ENCODE results near the gene KREMEN1. TPM values are rescaled to one million over a fixed set of nuclear protein-coding genes. Genes with fewer than 3 reads are reported as not detected.
A peak's percentile ranks its signal among the peaks of the same experiment; 100 is the strongest.

Gene KREMEN1
- total RNA-seq, 1 experiment from 2014 or later = 1.8 TPM

GRCh38 chr22:29096736-29097669 is 24.2 kb downstream of the KREMEN1 start:
- Histone ChIP-seq H3K36me3 (replicated peaks; ENCODE audit: control insufficient read depth, insufficient read depth, low read length) (no peaks in the 10 kb centered on the region), H3K27me3 (ENCODE audit: control insufficient read depth, insufficient read depth, low read length) (no peaks in the 10 kb centered on the region), H3K4me3 (ENCODE audit: insufficient read depth, low read depth, low read length) (no peak overlapping the region)
- DNase-seq = peak; percentile 31

- Histone ChIP-seq H3K27me3 (ENCODE audit: control insufficient read depth, insufficient read depth, low read length) (no peaks in the 10 kb centered on the region), H3K36me3 (replicated peaks; ENCODE audit: control insufficient read depth, insufficient read depth, low read length) (no peaks in the 10 kb centered on the region), H3K4me3 (ENCODE audit: insufficient read depth, low read depth, low read length) (no peak overlapping the region)
- DNase-seq = no peak
These were observed 25.5 kb downstream of the KREMEN1 start for GRCh38 chr22:29098296-29098695.

DNA sequence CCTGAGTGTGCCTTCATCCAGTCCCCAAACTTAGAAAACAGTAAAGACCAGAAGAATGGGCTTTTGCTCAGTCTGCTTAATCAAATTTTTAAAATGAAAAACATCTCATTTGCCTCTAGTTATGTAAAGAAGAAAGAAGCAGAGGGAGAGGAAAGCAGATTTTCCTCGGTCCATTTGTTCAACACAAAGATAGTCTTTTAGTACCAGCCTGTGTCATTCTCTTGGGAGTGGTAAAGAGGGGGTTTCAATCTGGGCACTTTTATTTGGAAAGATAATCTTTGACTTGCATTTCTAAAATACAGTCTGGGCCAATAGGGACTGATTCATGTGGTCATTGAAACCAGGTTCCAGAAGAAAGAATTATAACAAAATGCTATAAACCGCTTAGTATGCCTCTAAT is 29.5 kb downstream of the KREMEN1 start:
- Histone ChIP-seq H3K27me3 (ENCODE audit: control insufficient read depth, insufficient read depth, low read length) (no peaks in the 10 kb centered on the region), H3K36me3 (replicated peaks; ENCODE audit: control insufficient read depth, insufficient read depth, low read length) (no peaks in the 10 kb centered on the region)
- DNase-seq = no peak

DNA sequence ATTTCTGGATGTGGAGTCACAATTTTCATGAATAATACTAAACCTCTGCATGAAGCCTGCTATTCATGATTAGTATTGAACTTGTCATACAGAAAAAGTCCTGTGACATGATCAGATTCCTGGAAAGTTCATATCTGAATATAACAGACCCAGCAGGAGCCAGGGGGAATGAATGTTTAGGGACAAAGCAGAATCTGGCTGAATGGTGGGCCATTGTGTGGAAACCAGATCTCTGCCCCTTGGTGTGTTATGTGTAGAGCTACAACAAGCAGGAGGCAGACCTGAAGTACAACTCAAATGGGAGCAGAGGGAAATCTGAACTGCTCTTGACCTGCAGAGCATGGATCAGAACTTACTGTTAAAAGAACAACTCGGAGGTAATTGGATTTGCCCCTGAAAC is 30.3 kb downstream of the KREMEN1 start:
- H3K36me3 ChIP-seq (replicated peaks; ENCODE audit: control insufficient read depth, insufficient read depth, low read length) = no peaks in the 10 kb centered on the region
- DNase-seq = no peak
- no peak overlapping the region for H3K4me3 ChIP-seq (ENCODE audit: insufficient read depth, low read depth, low read length)
- H3K27me3 ChIP-seq (ENCODE audit: control insufficient read depth, insufficient read depth, low read length) = no peaks in the 10 kb centered on the region

More for the DNA sequence above, 29.5 kb downstream of the KREMEN1 start:
- H3K4me3 ChIP-seq (ENCODE audit: insufficient read depth, low read depth, low read length) = no peak overlapping the region

- DNase-seq = no peak
- no peaks in the 10 kb centered on the region for H3K27me3 ChIP-seq (ENCODE audit: control insufficient read depth, insufficient read depth, low read length)
- no peak overlapping the region for H3K4me3 ChIP-seq (ENCODE audit: insufficient read depth, low read depth, low read length)
- H3K36me3 ChIP-seq (replicated peaks; ENCODE audit: control insufficient read depth, insufficient read depth, low read length) = no peaks in the 10 kb centered on the region
These were observed 32.6 kb downstream of the KREMEN1 start for GRCh38 chr22:29105468-29105867.

DNA sequence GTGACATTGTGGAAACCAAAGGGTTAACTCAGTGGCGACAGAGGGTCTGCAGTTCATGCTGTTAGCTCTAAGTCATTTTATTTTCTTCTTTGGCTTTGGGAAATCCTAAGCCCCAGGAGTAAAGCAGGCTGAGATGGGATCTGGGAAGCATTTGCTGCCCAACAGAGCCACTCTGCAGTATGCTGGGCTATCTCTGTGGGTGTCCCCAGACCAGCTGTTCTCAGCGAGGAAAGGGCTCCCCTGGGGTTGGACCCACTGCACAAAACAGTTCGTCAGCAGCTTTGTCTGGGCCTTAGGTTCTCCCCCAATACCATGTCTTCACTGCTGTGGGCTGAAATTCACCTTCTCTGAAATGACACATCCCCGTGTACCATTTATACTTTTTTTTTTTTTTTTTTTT is 34.0 kb downstream of the KREMEN1 start:
- Histone ChIP-seq H3K36me3 (replicated peaks; ENCODE audit: control insufficient read depth, insufficient read depth, low read length) (no peaks in the 10 kb centered on the region), H3K27me3 (ENCODE audit: control insufficient read depth, insufficient read depth, low read length) (no peaks in the 10 kb centered on the region), H3K4me3 (ENCODE audit: insufficient read depth, low read depth, low read length) (no peak overlapping the region)
- no peak for DNase-seq

DNA sequence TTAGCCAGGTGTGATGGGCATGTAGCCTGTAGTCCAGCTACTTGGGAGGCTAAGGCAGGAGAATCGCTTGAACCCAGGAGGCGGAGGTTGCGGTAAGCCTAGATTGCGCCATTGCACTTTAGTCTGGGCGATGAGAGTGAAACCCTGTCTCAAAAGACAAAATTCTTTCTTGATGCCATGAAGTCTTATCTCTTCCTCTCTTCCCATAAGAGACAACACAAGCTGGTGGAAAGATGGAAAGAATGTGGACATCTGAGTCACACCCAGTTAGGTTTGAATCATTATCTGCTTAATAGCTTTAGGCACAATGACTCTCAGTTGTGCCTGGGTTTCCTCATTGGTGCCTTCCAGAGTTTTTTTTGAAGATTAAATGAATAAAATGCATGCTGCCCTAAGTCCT is 35.3 kb downstream of the KREMEN1 start:
- no peak for DNase-seq
- H3K36me3 ChIP-seq (replicated peaks; ENCODE audit: control insufficient read depth, insufficient read depth, low read length) = no peaks in the 10 kb centered on the region
- no peaks in the 10 kb centered on the region for H3K27me3 ChIP-seq (ENCODE audit: control insufficient read depth, insufficient read depth, low read length)
- no peak overlapping the region for H3K4me3 ChIP-seq (ENCODE audit: insufficient read depth, low read depth, low read length)

- Histone ChIP-seq H3K4me3 (ENCODE audit: insufficient read depth, low read depth, low read length) (no peak overlapping the region), H3K27me3 (ENCODE audit: control insufficient read depth, insufficient read depth, low read length) (no peaks in the 10 kb centered on the region), H3K36me3 (replicated peaks; ENCODE audit: control insufficient read depth, insufficient read depth, low read length) (no peaks in the 10 kb centered on the region)
- no peak for DNase-seq
These were observed 37.0 kb downstream of the KREMEN1 start for GRCh38 chr22:29109822-29110221.

- Histone ChIP-seq H3K4me3 (ENCODE audit: insufficient read depth, low read depth, low read length) (no peak overlapping the region), H3K27me3 (ENCODE audit: control insufficient read depth, insufficient read depth, low read length) (no peaks in the 10 kb centered on the region), H3K36me3 (replicated peaks; ENCODE audit: control insufficient read depth, insufficient read depth, low read length) (no peaks in the 10 kb centered on the region)
- no peak for DNase-seq
These were observed 38.1 kb downstream of the KREMEN1 start for GRCh38 chr22:29110946-29111345.

DNA sequence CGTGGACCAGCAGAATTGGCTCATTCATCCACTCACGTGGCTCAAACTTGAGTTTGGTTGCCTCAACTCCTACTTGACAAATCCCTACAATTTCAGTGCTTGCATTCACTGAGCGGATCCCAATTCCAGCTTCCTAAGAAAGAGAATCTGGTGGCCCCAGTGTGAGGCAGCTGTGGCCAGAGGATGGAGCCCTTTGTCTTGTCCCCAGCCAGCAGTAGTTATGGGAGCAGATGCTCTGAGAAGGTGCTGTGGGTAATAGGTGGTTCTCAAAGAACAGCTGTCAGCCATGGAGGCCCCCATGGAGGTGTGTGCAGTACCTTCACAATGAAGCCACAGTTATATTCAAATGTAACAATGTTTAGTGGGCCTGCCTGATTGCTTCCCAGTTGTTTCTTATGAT is 39.3 kb downstream of the KREMEN1 start:
- Histone ChIP-seq H3K27me3 (ENCODE audit: control insufficient read depth, insufficient read depth, low read length) (no peaks in the 10 kb centered on the region), H3K4me3 (ENCODE audit: insufficient read depth, low read depth, low read length) (no peak overlapping the region), H3K36me3 (replicated peaks; ENCODE audit: control insufficient read depth, insufficient read depth, low read length) (no peaks in the 10 kb centered on the region)
- peak; percentile 56 for DNase-seq

GRCh38 chr22:29112681-29113080 is 39.8 kb downstream of the KREMEN1 start:
- no peaks in the 10 kb centered on the region for H3K36me3 ChIP-seq (replicated peaks; ENCODE audit: control insufficient read depth, insufficient read depth, low read length)
- no peak overlapping the region for H3K4me3 ChIP-seq (ENCODE audit: insufficient read depth, low read depth, low read length)
- no peaks in the 10 kb centered on the region for H3K27me3 ChIP-seq (ENCODE audit: control insufficient read depth, insufficient read depth, low read length)
- no peak for DNase-seq

- no peaks in the 10 kb centered on the region for H3K36me3 ChIP-seq (replicated peaks; ENCODE audit: control insufficient read depth, insufficient read depth, low read length)
- no peak overlapping the region for H3K4me3 ChIP-seq (ENCODE audit: insufficient read depth, low read depth, low read length)
- no peak for DNase-seq
- H3K27me3 ChIP-seq (ENCODE audit: control insufficient read depth, insufficient read depth, low read length) = no peaks in the 10 kb centered on the region
These were observed 40.5 kb downstream of the KREMEN1 start for GRCh38 chr22:29113319-29113718.

- Histone ChIP-seq H3K27me3 (ENCODE audit: control insufficient read depth, insufficient read depth, low read length) (no peaks in the 10 kb centered on the region), H3K36me3 (replicated peaks; ENCODE audit: control insufficient read depth, insufficient read depth, low read length) (no peaks in the 10 kb centered on the region), H3K4me3 (ENCODE audit: insufficient read depth, low read depth, low read length) (no peak overlapping the region)
- DNase-seq = no peak
These were observed 41.6 kb downstream of the KREMEN1 start for GRCh38 chr22:29114392-29114791.

GRCh38 chr22:29115682-29116288 is 43.0 kb downstream of the KREMEN1 start:
- Histone ChIP-seq H3K27me3 (ENCODE audit: control insufficient read depth, insufficient read depth, low read length) (no peaks in the 10 kb centered on the region), H3K4me3 (ENCODE audit: insufficient read depth, low read depth, low read length) (no peak overlapping the region), H3K36me3 (replicated peaks; ENCODE audit: control insufficient read depth, insufficient read depth, low read length) (no peaks in the 10 kb centered on the region)
- DNase-seq = no peak

DNA sequence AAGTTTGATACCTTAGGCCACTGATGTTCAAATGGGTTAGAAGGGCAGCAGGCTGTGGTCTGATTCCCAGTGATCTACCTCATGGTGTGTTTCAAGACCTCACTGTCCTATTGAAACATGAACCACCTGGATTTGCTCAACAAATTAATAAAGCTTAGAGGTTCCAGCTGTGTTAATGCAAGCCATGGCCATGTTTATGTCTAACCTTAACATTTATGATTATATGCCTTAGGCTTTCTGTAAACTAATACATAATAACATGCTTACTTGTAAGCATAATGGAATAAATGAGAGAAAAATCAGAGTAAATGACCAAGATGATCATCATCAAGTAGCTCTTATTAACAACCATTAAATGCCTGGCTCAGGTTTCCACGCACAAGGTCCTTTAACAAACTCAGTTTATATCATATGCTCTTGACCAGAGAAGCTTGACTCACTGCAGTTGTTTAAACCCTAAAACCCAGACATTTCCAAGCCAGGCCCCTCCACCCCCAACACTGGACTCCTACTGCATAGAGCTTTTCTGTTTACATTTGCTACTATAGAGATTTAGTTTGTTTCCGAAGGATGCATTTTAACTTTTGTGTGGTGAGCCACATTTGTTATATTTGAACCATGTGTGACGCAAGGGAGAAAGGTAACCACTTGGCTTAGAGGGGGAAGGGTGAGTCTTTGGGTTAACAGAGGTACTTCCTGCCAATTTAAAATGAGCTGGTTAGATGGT is 43.7 kb downstream of the KREMEN1 start:
- DNase-seq = no peak
- no peak overlapping the region for H3K4me3 ChIP-seq (ENCODE audit: insufficient read depth, low read depth, low read length)
- H3K36me3 ChIP-seq (replicated peaks; ENCODE audit: control insufficient read depth, insufficient read depth, low read length) = no peaks in the 10 kb centered on the region
- H3K27me3 ChIP-seq (ENCODE audit: control insufficient read depth, insufficient read depth, low read length) = no peaks in the 10 kb centered on the region
